ENCODE results near the gene KDM6A.
"Not testable (repeated sequence)": the region's sequence is repeated elsewhere in the genome, so short reads cannot be mapped to it uniquely, and the experiment has no call there.

KDM6A gene

GRCh38 chrX:44889824-44890223 lies 16.8 kb downstream of the KDM6A start:
- no peak for DNase-seq (ENCODE audit: low spot score)

GRCh38 chrX:44890247-44890646 lies 17.3 kb downstream of the KDM6A start:
- DNase-seq (ENCODE audit: low spot score): no peak

- DNase-seq (ENCODE audit: low spot score): not testable (repeated sequence)
Observed at GRCh38 chrX:44890687-44891086, 17.7 kb downstream of the KDM6A start.

- DNase-seq (ENCODE audit: low spot score): no peak
Observed at GRCh38 chrX:44891642-44892041, 18.7 kb downstream of the KDM6A start.

- no peak for DNase-seq (ENCODE audit: low spot score)
Observed at GRCh38 chrX:44896876-44897186, 23.8 kb downstream of the KDM6A start.

- no peak for DNase-seq (ENCODE audit: low spot score)
Observed at GRCh38 chrX:44897539-44897938, 24.6 kb downstream of the KDM6A start.

- DNase-seq (ENCODE audit: low spot score): no peak
Observed at GRCh38 chrX:44898411-44899221, 25.6 kb downstream of the KDM6A start.

GRCh38 chrX:44899946-44900345 lies 27.0 kb downstream of the KDM6A start:
- no peak for DNase-seq (ENCODE audit: low spot score)

- DNase-seq (ENCODE audit: low spot score): no peak
Observed at GRCh38 chrX:44903107-44903506, 30.1 kb downstream of the KDM6A start.

GRCh38 chrX:44903830-44904530 lies 31.0 kb downstream of the KDM6A start:
- DNase-seq (ENCODE audit: low spot score): no peak

- DNase-seq (ENCODE audit: low spot score): no peak
Observed at GRCh38 chrX:44904542-44905115, 31.6 kb downstream of the KDM6A start.

- no peak for DNase-seq (ENCODE audit: low spot score)
Observed at GRCh38 chrX:44906041-44906440, 33.1 kb downstream of the KDM6A start.

GRCh38 chrX:44906542-44906941 lies 33.6 kb downstream of the KDM6A start:
- DNase-seq (ENCODE audit: low spot score): no peak

GRCh38 chrX:44908153-44908552 lies 35.2 kb downstream of the KDM6A start:
- no peak for DNase-seq (ENCODE audit: low spot score)

- no peak for DNase-seq (ENCODE audit: low spot score)
Observed at GRCh38 chrX:44908827-44909226, 35.8 kb downstream of the KDM6A start.

- DNase-seq (ENCODE audit: low spot score): not testable (repeated sequence)
Observed at GRCh38 chrX:44910508-44910907, 37.5 kb downstream of the KDM6A start.

GRCh38 chrX:44911074-44911600 lies 38.1 kb downstream of the KDM6A start:
- not testable (repeated sequence) for DNase-seq (ENCODE audit: low spot score)

GRCh38 chrX:44913656-44914531 lies 40.9 kb downstream of the KDM6A start:
- DNase-seq (ENCODE audit: low spot score): no peak

- DNase-seq (ENCODE audit: low spot score): no peak
Observed at GRCh38 chrX:44914532-44915198, 41.7 kb downstream of the KDM6A start.

- peak; percentile 26 for DNase-seq (ENCODE audit: low spot score)
Observed at GRCh38 chrX:44915361-44915868, 42.4 kb downstream of the KDM6A start.

GRCh38 chrX:44918722-44919121 lies 45.7 kb downstream of the KDM6A start:
- DNase-seq (ENCODE audit: low spot score): no peak

Measured in HuH-7.5 (cell line).